HCT116 (cell line): ENCODE results near the gene TSPOAP1.

Source experiments
- CTCF ChIP-seq, 3 experiments: fragments of 200-600 bp in 1 of 3; sonication (generic) in 1 of 3; IDR thresholded peaks in 2 of 3; conservative IDR thresholded peaks in 1 of 3; 2 replicates each; pipeline ENCODE4 v1.5.1; 2012 to 2017; ENCODE audit warnings: low read depth in 2 of 3, low read length in 2 of 3, antibody characterized with exemption in 1 of 3, borderline replicate concordance in 1 of 3, control low read depth in 1 of 3, mild to moderate bottlenecking in 1 of 3, mixed read lengths in 1 of 3, mixed run types in 1 of 3, moderate library complexity in 1 of 3; ENCODE audit not compliant: insufficient read depth in 1 of 3
- POLR2A ChIP-seq: IDR thresholded peaks from 2 replicates; pipeline ENCODE4 v1.7.0; 2011; ENCODE audit warnings: borderline replicate concordance; ENCODE audit not compliant: insufficient read depth, insufficient read length; ENCODE audit errors: extremely low read depth

- TF ChIP-seq CTCF (IDR thresholded peaks at IDR 0.05 in 2 of 3, conservative IDR thresholded peaks at IDR 0.05 in 1 of 3; ENCODE audit: borderline replicate concordance in 1 of 3, insufficient read depth in 1 of 3, low read depth in 2 of 3, low read length in 2 of 3) (no peak), POLR2A (no peak)
Measured at GRCh38 chr17:58313815-58314705, 14.5 kb downstream of the TSPOAP1 start.
